SK-N-SH (cell line): ENCODE data around the gene CNTNAP5. TPM values are rescaled to one million over a fixed set of nuclear protein-coding genes. Genes with fewer than 3 reads are reported as not detected.

Experiments used
- CTCF ChIA-PET: fragments of 300-600, 350-600 bp; formaldehyde crosslinking; extraction: SDS; loops from one replicate; lab custom pipeline; 2021; lab: Yijun Ruan, JAX
- POLR2A ChIA-PET: fragments of 350-600 bp; sonication (Branson Sonifier 250); formaldehyde crosslinking; extraction: SDS; loops from one replicate; lab custom pipeline; 2020; ENCODE audit warnings: antibody characterized with exemption, inconsistent platforms; lab: Yijun Ruan, JAX
- DNase-seq: peaks from one replicate; pipeline ENCODE4 v3.0.0; 2012
- H2AFZ ChIP-seq: fragments of 200-600 bp; sonication (generic); 2 replicates; pipeline ENCODE4 v1.8.1; 2016; ENCODE audit warnings: antibody characterized with exemption, mild to moderate bottlenecking, low read depth
- H3F3A ChIP-seq: fragments of 200-600 bp; sonication (generic); replicated peaks from 2 replicates; pipeline ENCODE3; 2016; ENCODE audit warnings: antibody characterized with exemption, mild to moderate bottlenecking; ENCODE audit not compliant: insufficient read depth
- H3K27ac ChIP-seq, 2 experiments: fragments of 200-500 bp in 1 of 2; fragments of 200-600 bp in 1 of 2; sonication (Bioruptor generic) in 1 of 2; sonication (generic), shearing (Covaris generic) in 1 of 2; 2 replicates each; pipeline versions ENCODE4 v1.5.1 to v1.6.1; 2014 to 2016; ENCODE audit warnings: low read depth in 2 of 2, inconsistent platforms in 1 of 2, low read length in 1 of 2, mild to moderate bottlenecking in 1 of 2, mixed read lengths in 1 of 2
- H3K27me3 ChIP-seq: fragments of 200-600 bp; sonication (generic), shearing (Covaris generic); 2 replicates; pipeline ENCODE4 v1.6.1; 2016; ENCODE audit warnings: mixed run types; ENCODE audit not compliant: insufficient read depth
- H3K36me3 ChIP-seq, 2 experiments: fragments of 200-500 bp in 1 of 2; fragments of 200-600 bp in 1 of 2; sonication (Bioruptor generic) in 1 of 2; sonication (generic) in 1 of 2; replicated peaks in 1 of 2; 2 replicates each; pipeline versions ENCODE3 to v1.5.1; 2014 to 2016; ENCODE audit warnings: low read length in 1 of 2, mild to moderate bottlenecking in 1 of 2; ENCODE audit not compliant: insufficient read depth in 2 of 2, control insufficient read depth in 1 of 2
- H3K4me1 ChIP-seq, 2 experiments: fragments of 200-500 bp in 1 of 2; fragments of 200-600 bp in 1 of 2; sonication (Bioruptor generic) in 1 of 2; sonication (generic), shearing (Covaris generic) in 1 of 2; 2 replicates each; pipeline versions ENCODE4 v1.5.1 to v1.6.1; 2014 to 2016; ENCODE audit warnings: low read depth in 1 of 2, low read length in 1 of 2, mixed run types in 1 of 2; ENCODE audit not compliant: insufficient read depth in 2 of 2, control insufficient read depth in 1 of 2
- H3K4me2 ChIP-seq: fragments of 200-600 bp; sonication (generic), shearing (Covaris generic); 2 replicates; pipeline ENCODE4 v1.6.1; 2017; ENCODE audit warnings: mixed run types
- H3K4me3 ChIP-seq, 2 experiments: fragments of 200-500 bp in 1 of 2; fragments of 200-600 bp in 1 of 2; sonication (Bioruptor generic) in 1 of 2; sonication (generic), shearing (Covaris generic) in 1 of 2; 2 replicates each; pipeline versions ENCODE4 v1.5.1 to v1.8.1; 2014 to 2016; ENCODE audit warnings: low read depth in 2 of 2, inconsistent platforms in 1 of 2, low read length in 1 of 2, mild to moderate bottlenecking in 1 of 2, mixed read lengths in 1 of 2, moderate library complexity in 1 of 2
- H3K79me2 ChIP-seq: fragments of 200-600 bp; sonication (generic); 2 replicates; pipeline ENCODE4 v1.8.1; 2017; ENCODE audit warnings: mild to moderate bottlenecking; ENCODE audit not compliant: insufficient read depth
- H3K9ac ChIP-seq: fragments of 200-600 bp; sonication (generic); 2 replicates; pipeline ENCODE4 v1.6.1; 2017; ENCODE audit warnings: mixed run types
- H3K9me2 ChIP-seq: fragments of 200-600 bp; sonication (generic); 2 replicates; pipeline ENCODE4 v1.6.1; 2017; ENCODE audit warnings: mixed run types
- H3K9me3 ChIP-seq: fragments of 200-600 bp; sonication (generic); 2 replicates; pipeline ENCODE4 v1.6.1; 2017; ENCODE audit warnings: mixed run types, mild to moderate bottlenecking, moderate library complexity
- H4K20me1 ChIP-seq: fragments of 200-600 bp; sonication (generic); 2 replicates; pipeline ENCODE4 v1.6.1; 2017; ENCODE audit warnings: mild to moderate bottlenecking, mixed run types; ENCODE audit not compliant: insufficient read depth
- EP300 ChIP-seq, 2 experiments: IDR thresholded peaks; 2 replicates each; pipeline versions ENCODE4 v1.4.0 to v1.6.1; 2012; ENCODE audit warnings: borderline replicate concordance in 1 of 2, low read depth in 1 of 2, low read length in 1 of 2
- EZH2phosphoT487 ChIP-seq: fragments of 200-600 bp; sonication (generic); IDR thresholded peaks from 2 replicates; pipeline ENCODE4 v1.6.1; 2017; ENCODE audit warnings: low read depth, mixed run types, mild to moderate bottlenecking, antibody characterized with exemption, moderate library complexity, borderline replicate concordance
- FOXM1 ChIP-seq: IDR thresholded peaks from 2 replicates; pipeline ENCODE4 v1.4.0; 2012; ENCODE audit warnings: low read depth, mild to moderate bottlenecking
- GABPA ChIP-seq: IDR thresholded peaks from 2 replicates; pipeline ENCODE4 v1.4.0; 2012; ENCODE audit warnings: low read depth, mild to moderate bottlenecking
- GATA2 ChIP-seq: sonication (generic); formaldehyde crosslinking; IDR thresholded peaks from 2 replicates; pipeline ENCODE4 v1.5.0; 2020; ENCODE audit warnings: mild to moderate bottlenecking, missing genetic modification reagents
- IRF3 ChIP-seq: fragments of 150-350 bp; IDR thresholded peaks from 2 replicates; pipeline ENCODE4 v1.6.1; 2016; ENCODE audit warnings: mild to moderate bottlenecking, low read depth, low read length
- MXI1 ChIP-seq: IDR thresholded peaks from 2 replicates; pipeline ENCODE4 v1.6.1; 2012; ENCODE audit warnings: mild to moderate bottlenecking, low read depth, low read length, improper control_type of control experiment
- POLR2AphosphoS5 ChIP-seq: IDR thresholded peaks from 2 replicates; pipeline ENCODE4 v1.6.1; 2012; ENCODE audit warnings: low read depth, low read length
- RCOR1 ChIP-seq: fragments of 150-350 bp; IDR thresholded peaks from 2 replicates; pipeline ENCODE4 v1.6.1; 2017; ENCODE audit warnings: antibody characterized with exemption, low read length
- SMC3 ChIP-seq: IDR thresholded peaks from 2 replicates; pipeline ENCODE4 v1.6.1; 2012; ENCODE audit warnings: low read depth, low read length, improper control_type of control experiment
- TEAD4 ChIP-seq: IDR thresholded peaks from 2 replicates; pipeline ENCODE4 v1.4.0; 2012; ENCODE audit warnings: mild to moderate bottlenecking, borderline replicate concordance; ENCODE audit not compliant: insufficient read depth
- WGBS: methylation state at CpG from one replicate; pipeline ENCODE4 v1.1.6; 2017; ENCODE audit warnings: low lambda C conversion rate; 5-methylcytosine and 5-hydroxymethylcytosine counted together
- polyA plus RNA-seq, 3 experiments: library from polyadenylated mRNA; depleted of rRNA; stranded (reverse); fragments of >200 nt; gene quantifications; 2 replicates each; pipeline ENCODE4 v1.2.3, GENCODE V29; 2012
- TF ChIP-seq, protein P1 (sequence below): IDR thresholded peaks from 2 replicates; pipeline ENCODE4; 2012
- TF ChIP-seq, protein P2 (sequence below): fragments of 200-600 bp; sonication (generic); IDR thresholded peaks from 2 replicates; pipeline ENCODE4 v1.6.1; 2017; ENCODE audit warnings: antibody characterized with exemption, mild to moderate bottlenecking, moderate library complexity

CNTNAP5 gene
- polyA plus RNA-seq, 1 of the 3 experiments (the other 2 are of a cell fraction): 0.08 TPM

- Histone ChIP-seq H3K9me2 (no peaks in the 10 kb centered on the region), H3K4me1 (peaks cover 0 to 8% of the 10 kb centered on the region in 2 experiments; a peak in 1 of 4 replicates), H3K9me3 (no peaks in the 10 kb centered on the region)
- TF ChIP-seq EP300 (IDR thresholded peaks at IDR 0.05; ENCODE audit: borderline replicate concordance in 1 of 2, low read depth in 1 of 2, low read length in 1 of 2): peak in 1 of 2 experiments; percentile 68; a peak in 1 of 4 replicates
- peak; percentile 22; the same call in 1 of the 2 replicates for TF ChIP-seq MXI1
- peak; percentile 54; the same call in 1 of the 2 replicates for TF ChIP-seq RCOR1
- TF ChIP-seq, protein P1, sequence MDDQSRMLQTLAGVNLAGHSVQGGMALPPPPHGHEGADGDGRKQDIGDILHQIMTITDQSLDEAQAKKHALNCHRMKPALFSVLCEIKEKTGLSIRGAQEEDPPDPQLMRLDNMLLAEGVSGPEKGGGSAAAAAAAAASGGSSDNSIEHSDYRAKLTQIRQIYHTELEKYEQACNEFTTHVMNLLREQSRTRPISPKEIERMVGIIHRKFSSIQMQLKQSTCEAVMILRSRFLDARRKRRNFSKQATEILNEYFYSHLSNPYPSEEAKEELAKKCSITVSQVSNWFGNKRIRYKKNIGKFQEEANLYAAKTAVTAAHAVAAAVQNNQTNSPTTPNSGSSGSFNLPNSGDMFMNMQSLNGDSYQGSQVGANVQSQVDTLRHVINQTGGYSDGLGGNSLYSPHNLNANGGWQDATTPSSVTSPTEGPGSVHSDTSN: no peak
- TF ChIP-seq, all 33 proteins: peak for 3
- 8% methylated on average over 2 of the region's 2 CpGs for whole genome bisulfite sequencing
- Histone ChIP-seq H2AFZ (no peak overlapping the region), H3K9ac (no peak overlapping the region), H4K20me1 (no peaks in the 10 kb centered on the region), H3K79me2 (no peaks in the 10 kb centered on the region), H3K4me3 (no peak overlapping the region), H3K27ac (no peak overlapping the region; a peak in 1 of 4 replicates), H3K27me3 (no peaks in the 10 kb centered on the region), H3K36me3 (no peaks in the 10 kb centered on the region), H3F3A (no peaks in the 10 kb centered on the region), H3K4me2 (no peak overlapping the region)
- ChIA-PET CTCF (no interaction called here), POLR2A (no interaction called here)
- DNase-seq: no peak
Observed at GRCh38 chr2:124079045-124079444, 54.0 kb downstream of the CNTNAP5 start.

DNA sequence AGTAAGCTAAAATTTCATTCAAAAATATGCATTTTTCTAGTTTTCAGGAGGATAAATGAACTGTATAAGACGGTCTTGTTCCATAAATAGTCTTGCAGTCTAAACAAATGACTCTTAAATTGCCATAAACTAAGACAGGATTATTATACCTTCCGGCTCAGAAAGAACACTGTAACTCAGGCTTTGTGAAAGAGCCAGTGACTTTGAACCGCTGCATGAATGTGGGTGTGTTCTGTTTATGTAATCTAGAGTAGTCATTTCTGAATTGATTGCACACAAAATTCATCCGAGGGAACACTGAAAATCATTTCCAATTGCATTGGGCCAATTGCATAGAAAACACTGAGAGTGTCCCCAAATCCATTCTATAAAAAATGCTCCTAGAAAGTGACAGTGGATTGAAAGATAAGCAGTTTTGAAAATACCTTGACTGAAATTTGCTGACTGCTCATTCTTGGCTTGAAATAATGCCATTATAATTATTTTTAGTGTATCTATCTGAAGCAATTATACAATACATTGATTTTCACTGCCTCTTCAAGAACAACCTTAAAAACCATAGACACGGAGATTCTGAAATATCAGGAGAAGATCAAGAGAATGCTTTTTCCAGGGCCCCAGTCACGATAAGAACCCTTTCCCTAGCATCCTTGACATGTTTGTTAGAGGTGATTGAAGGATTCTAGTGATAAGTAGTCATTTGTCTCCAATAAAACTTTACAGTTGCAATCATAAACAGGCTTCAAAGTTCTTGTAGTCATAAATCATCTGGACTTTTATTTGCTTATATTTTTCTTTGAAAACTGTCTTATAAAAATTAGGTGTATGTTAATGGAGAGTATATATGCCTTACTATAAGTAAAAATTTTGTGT, 55.4 kb downstream of the CNTNAP5 start:
- WGBS: 28% methylated on average over 6 of the region's 6 CpGs
- POLR2A ChIA-PET: no interaction called here
- H3K4me1 ChIP-seq: peaks cover 0 to 8% of the 10 kb centered on the region in 2 experiments; a peak in 1 of 4 replicates
- no peak overlapping the region for H3K4me3 ChIP-seq
- CTCF ChIA-PET: no interaction called here
- no peaks in the 10 kb centered on the region for H3K9me3 ChIP-seq
- no peaks in the 10 kb centered on the region for H3K36me3 ChIP-seq
- TF ChIP-seq MXI1: no peak
- TF ChIP-seq EZH2phosphoT487: no peak
- no peak for TF ChIP-seq FOXM1
- no peak for TF ChIP-seq SMC3
- TF ChIP-seq, protein P2, sequence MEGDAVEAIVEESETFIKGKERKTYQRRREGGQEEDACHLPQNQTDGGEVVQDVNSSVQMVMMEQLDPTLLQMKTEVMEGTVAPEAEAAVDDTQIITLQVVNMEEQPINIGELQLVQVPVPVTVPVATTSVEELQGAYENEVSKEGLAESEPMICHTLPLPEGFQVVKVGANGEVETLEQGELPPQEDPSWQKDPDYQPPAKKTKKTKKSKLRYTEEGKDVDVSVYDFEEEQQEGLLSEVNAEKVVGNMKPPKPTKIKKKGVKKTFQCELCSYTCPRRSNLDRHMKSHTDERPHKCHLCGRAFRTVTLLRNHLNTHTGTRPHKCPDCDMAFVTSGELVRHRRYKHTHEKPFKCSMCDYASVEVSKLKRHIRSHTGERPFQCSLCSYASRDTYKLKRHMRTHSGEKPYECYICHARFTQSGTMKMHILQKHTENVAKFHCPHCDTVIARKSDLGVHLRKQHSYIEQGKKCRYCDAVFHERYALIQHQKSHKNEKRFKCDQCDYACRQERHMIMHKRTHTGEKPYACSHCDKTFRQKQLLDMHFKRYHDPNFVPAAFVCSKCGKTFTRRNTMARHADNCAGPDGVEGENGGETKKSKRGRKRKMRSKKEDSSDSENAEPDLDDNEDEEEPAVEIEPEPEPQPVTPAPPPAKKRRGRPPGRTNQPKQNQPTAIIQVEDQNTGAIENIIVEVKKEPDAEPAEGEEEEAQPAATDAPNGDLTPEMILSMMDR: no peak
- no peak for TF ChIP-seq TEAD4
- no peak for TF ChIP-seq POLR2AphosphoS5
- TF ChIP-seq GATA2: no peak
- no peak for TF ChIP-seq IRF3
- no peak for TF ChIP-seq GABPA
- no peak overlapping the region for H3K9ac ChIP-seq
- no peaks in the 10 kb centered on the region for H3K27me3 ChIP-seq
- no peak overlapping the region for H3K4me2 ChIP-seq
- H3K79me2 ChIP-seq: no peaks in the 10 kb centered on the region
- DNase-seq: no peak
- no peaks in the 10 kb centered on the region for H3K9me2 ChIP-seq
- no peak overlapping the region for H3K27ac ChIP-seq
- no peaks in the 10 kb centered on the region for H4K20me1 ChIP-seq
- no peaks in the 10 kb centered on the region for H3F3A ChIP-seq
- H2AFZ ChIP-seq: no peak overlapping the region
